ENCODE data around the gene CRYBG2.

The CRYBG2 gene

GRCh38 chr1:26370591-26371382 is 16.9 kb upstream of the CRYBG2 start:
- in situ Hi-C loops (cut with MboI; ENCODE audit: low sequenced_read_pairs): no loop called here

- in situ Hi-C loops (cut with MboI; ENCODE audit: low sequenced_read_pairs): no loop called here
Observed at GRCh38 chr1:26368486-26368885, 14.6 kb upstream of the CRYBG2 start.

- in situ Hi-C loops (cut with MboI; ENCODE audit: low sequenced_read_pairs): no loop called here
Observed at GRCh38 chr1:26368006-26368405, 14.1 kb upstream of the CRYBG2 start.

DNA sequence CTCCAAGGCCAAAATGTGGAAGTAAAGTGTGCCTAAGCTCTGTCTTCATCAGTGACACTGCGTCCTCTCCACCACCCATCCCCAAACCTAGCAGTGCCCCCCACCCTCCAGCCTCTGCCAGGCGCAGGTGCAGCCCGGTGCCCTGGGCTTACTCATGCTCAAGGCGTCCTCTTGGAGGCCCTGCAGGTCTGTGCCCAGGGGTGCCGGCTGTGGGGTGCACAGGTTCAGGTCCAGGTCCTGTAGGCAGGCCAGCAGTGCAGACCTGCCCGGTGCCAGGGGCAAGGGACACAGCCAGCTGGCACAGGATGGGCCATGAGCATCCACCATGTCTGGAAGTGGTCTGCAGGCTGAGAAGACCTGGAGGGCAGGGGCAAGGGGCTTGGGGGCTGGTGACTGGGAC is 13.5 kb upstream of the CRYBG2 start:
- in situ Hi-C loops (cut with MboI; ENCODE audit: low sequenced_read_pairs): no loop called here

DNA sequence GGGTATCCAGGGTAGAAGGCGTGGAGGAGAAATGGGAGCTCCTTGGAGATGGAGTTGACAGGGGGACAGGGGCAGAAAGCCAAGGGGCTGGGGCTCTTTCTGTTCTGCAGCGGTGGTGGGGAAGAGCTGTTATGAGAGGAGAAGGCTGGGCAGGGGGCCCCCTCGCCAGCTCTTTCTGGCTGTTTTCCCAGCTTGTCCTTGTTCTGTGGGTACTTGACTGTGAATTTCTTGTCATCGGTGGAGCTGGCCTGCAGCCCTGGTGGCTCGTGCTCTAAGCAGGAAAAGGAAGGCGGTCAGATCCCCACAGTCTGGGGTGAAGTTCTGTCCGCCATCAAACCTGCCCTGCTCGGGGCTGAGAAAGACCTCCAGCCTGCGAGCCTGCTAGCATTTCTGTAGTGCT is 11.0 kb upstream of the CRYBG2 start:
- in situ Hi-C loops (cut with MboI; ENCODE audit: low sequenced_read_pairs): no loop called here

- in situ Hi-C loops (cut with MboI; ENCODE audit: low sequenced_read_pairs): no loop called here
Observed at GRCh38 chr1:26363549-26364448, 9.9 kb upstream of the CRYBG2 start.

- in situ Hi-C loops (cut with MboI; ENCODE audit: low sequenced_read_pairs): no loop called here
Observed at GRCh38 chr1:26362331-26362730, 8.4 kb upstream of the CRYBG2 start.

DNA sequence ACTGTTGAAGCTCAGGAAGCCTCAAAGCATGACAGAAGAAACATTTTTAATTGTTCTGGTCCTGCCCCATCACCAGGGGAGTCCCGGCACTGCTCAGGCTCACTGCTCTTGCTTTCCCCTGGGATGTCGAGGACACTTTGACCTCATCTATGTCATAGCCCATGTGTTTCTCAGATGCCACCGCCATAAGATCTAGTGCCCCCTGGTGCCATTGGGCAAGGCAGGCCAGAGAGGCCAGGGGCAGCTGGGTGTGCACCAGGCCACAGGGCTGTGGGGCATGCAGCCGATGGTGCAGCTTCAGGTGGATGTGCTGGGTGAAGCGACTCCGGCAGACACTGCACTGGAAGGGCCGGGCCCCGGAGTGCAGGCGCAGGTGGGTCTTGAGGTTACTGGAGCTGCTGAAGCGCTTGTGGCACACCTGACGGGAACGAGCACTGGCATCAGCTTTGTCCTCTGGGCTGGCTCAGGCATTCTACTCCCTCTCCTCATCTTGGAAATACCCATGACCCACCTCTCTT is 7.7 kb upstream of the CRYBG2 start:
- in situ Hi-C loops (cut with MboI; ENCODE audit: low sequenced_read_pairs): no loop called here

GRCh38 chr1:26360807-26361604 is 7.1 kb upstream of the CRYBG2 start:
- in situ Hi-C loops (cut with MboI; ENCODE audit: low sequenced_read_pairs): no loop called here

DNA sequence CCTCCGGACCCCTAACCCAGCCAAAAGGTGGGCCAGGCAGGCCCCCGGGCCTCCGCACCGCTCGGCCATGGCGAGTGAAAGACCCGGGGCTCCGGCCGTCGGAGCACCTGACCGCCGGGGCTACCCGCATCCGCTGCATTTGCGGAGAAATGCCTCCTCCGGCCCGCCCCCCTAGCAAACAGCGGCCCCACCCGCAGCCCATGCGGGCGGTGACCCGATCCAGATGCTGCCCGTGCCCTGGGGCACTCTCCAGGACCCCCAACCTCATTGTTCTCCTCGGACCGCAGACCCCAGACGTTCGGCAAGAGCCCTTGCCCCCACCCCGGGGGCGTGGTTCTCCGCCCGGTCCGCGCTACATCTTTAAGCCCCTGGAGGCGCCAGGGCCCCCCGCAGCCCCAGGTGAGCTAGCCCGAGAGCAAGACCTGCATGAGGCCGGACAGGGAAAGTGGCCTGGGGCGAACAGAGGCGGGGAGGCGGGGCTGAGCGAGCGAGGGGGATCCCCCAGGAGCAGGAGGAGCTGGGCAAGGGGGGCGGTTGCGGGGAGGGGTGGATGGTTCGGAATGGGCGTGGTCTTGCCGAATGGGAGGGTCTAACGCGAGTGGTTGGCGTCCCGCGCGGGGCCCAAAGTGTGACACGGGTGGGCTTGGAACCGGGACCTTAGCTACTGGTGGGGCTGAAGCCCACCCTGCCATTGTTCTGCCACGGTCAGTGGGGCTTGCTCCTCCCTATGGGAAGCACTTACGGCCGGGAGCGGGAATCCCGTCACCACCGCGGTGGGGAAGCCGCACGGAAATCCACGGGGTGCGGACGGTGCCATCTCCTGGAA is 6.3 kb upstream of the CRYBG2 start:
- in situ Hi-C loops (cut with MboI; ENCODE audit: low sequenced_read_pairs): no loop called here

DNA sequence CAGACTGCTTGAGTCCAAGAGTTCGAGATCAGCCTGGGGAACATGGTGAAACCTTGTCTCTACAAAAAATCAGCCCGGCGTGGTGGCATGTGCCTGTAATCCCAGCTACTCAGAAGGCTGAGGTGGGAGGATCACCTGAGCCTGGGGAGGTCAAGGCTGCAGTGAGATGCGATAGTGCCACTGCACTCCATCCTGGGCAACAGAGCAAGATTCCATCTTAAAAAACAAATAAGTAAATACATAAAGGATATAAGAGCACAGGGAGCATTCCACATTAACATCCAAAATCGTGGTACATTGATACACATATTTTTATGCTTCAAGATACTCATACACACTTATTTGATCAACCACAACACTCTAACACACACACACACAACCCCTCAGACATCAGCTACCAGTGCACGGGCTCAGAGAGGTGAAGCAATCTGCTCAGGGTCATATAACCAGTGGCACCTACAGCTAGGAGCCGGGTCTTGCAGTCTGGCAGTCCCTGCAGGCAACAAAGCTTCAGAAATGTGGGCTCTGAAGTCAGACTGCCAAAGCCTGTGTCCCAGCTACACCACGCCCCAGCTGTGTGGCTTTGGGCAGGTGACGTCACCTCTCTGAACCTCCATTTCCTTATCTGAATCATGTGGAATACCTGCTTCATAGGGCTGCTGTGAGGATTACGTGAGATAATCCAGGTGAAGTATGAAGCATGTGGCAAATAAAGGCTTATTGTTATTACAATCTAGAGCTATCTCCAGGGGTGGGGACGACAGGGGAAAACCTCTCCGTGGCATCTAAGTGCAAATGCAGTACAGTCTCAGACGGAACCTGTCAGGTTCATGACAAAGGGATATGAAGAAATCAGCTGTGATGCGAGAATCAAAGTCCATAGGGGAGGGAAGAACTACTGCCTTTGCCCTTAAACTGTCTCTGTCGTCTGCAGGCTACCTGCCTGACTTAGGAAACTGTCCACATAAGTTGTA is 4.8 kb upstream of the CRYBG2 start:
- in situ Hi-C loops (cut with MboI; ENCODE audit: low sequenced_read_pairs): no loop called here

DNA sequence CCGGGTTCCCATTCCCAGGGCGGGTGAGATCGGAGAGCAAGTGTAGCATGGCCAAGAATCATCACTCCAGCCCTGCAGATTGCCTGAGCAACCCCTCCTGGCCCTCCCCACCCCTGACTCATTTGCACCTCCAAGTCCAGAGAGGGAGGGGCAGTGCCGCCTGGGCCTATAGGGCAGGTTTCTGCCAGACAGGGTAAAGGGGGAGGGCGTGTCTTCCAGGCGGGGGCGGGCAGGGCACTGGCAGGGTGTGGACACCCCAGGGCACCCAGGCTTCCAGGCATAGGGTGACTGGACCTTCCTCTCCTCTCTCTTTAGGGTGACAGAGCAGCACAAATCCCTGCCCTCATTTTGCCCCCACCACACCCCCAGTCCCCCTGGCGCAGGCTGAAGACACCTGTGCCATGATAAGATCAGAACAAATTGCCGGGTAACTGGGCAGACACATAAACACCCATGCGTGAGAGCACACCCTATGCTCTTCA is 3.2 kb upstream of the CRYBG2 start:
- in situ Hi-C loops (cut with MboI; ENCODE audit: low sequenced_read_pairs): no loop called here

DNA sequence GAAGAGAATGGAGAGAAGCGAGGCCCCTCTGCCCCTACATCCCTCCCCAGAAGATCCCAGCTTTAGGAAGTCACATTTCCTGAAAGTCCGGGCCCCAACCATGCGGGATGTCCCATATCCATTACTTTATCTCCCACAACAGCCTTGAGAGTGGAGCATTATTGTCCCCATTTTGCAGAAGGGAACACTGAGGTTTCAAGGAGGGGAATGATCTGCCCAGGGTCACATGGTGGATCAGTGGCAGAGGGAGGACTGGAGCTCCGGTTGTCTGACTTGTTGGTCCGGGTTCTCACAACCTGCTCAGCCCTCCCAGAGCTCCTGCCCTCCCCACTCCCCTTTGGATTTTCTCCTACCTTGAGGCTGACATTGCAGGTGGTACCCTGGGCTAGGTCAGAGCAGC is 2.2 kb upstream of the CRYBG2 start:
- in situ Hi-C loops (cut with MboI; ENCODE audit: low sequenced_read_pairs): no loop called here

- in situ Hi-C loops (cut with MboI; ENCODE audit: low sequenced_read_pairs): no loop called here
Observed at GRCh38 chr1:26354972-26355371, 1.0 kb upstream of the CRYBG2 start.

GRCh38 chr1:26353210-26353859 is 595 bp downstream of the CRYBG2 start:
- in situ Hi-C loops (cut with MboI; ENCODE audit: low sequenced_read_pairs): no loop called here

DNA sequence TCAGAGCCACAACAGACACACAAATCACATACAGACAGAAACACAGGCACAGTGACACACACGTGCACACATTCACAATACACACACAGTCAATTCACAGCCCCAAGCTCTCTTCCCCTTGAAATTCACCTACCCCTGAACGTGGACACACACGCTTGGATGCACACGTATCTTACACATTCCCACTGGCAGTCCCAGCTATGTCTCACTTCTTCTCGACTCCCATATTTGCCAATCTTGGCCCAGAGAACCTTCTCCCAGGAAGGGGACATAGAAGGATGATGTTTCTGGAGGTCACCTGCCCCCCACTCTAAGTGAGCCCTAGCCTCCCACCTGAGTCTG is 1.6 kb downstream of the CRYBG2 start:
- in situ Hi-C loops (cut with MboI; ENCODE audit: low sequenced_read_pairs): no loop called here

GRCh38 chr1:26351590-26352337 is 2.2 kb downstream of the CRYBG2 start:
- in situ Hi-C loops (cut with MboI; ENCODE audit: low sequenced_read_pairs): no loop called here

All from HL-60/S4 treated with phorbol 12-myristate 13-acetate at 8.2 ng/mL for 4 days and 3 days (cell line).